Effector memory CD8-positive, alpha-beta T cell (primary cell): Measurements from ENCODE around the gene IL2RG.

Experiments
- ATAC-seq: fragments of 150-1000 bp; cut with Tn5 transposase; replicated peaks from 2 replicates; pipeline ENCODE4 v1.10.0; 2021; ENCODE audit warnings: mild to moderate bottlenecking, moderate library complexity
- DNase-seq, 3 experiments: peaks; one replicate each; pipeline ENCODE4 v3.0.0; 2021
- H3K27ac Mint-ChIP-seq, 2 donors: one replicate each; pipeline ENCODE4 v1.8.0; 2022; ENCODE audit warnings: mild to moderate bottlenecking in 2 of 2, mixed read lengths in 2 of 2, moderate library complexity in 2 of 2
- H3K27me3 Mint-ChIP-seq, 2 donors: one replicate each; pipeline ENCODE4 v1.8.0; 2022; ENCODE audit warnings: mixed read lengths in 2 of 2
- H3K36me3 Mint-ChIP-seq: one replicate; pipeline ENCODE4 v1.8.0; 2022; ENCODE audit warnings: mild to moderate bottlenecking, moderate library complexity, mixed read lengths; ENCODE audit not compliant: insufficient read depth
- H3K4me1 Mint-ChIP-seq, 2 donors: one replicate each; pipeline ENCODE4 v1.8.0; 2022; ENCODE audit warnings: low read depth in 2 of 2, mixed read lengths in 2 of 2
- H3K4me3 Mint-ChIP-seq, 2 donors: one replicate each; pipeline ENCODE4 v1.8.0; 2022; ENCODE audit warnings: mild to moderate bottlenecking in 2 of 2, mixed read lengths in 2 of 2, moderate library complexity in 2 of 2
- H3K9me3 Mint-ChIP-seq, 2 donors: one replicate each; pipeline ENCODE4 v1.8.0; 2022; ENCODE audit warnings: mixed read lengths in 2 of 2

Gene IL2RG

DNA sequence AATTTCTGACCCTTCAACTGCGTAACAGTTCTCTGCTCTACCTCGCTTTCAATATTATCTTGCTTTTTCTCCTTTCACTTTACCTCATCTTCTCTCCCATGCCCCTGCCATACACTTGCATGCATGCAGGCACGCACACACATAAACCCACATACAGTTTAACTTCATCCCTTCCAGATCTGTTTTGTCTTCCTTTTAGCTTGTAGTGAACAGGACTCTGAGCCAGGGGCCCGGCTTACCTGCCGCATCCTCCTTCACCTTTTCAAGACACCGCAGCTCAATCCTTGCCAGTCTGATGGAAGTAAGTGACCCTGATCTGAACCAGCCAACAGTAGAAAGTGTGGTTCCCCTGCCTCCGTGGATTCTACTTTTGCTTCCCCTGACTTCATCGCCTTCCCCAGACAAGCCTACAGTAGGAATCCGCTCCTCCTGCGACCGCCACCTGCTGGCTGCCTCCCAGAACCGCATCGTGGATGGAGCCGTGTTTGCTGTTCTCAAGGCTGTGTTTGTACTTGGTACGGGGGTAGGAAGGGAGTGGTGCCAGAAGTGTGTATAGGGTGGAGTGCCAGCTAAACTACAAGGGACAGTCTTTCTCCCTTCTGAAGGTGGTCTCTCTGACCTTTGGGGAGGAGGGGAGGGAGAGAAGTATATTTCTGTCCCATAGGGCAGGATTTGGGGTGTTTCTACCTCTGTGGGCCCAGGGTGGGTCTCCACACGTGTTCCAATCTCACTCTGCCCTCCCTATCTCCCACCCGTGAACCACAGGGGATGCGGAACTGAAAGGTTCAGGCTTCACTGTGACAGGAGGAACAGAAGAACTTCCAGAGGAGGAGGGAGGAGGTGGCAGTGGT is 17.8 kb upstream of the IL2RG start:
- no peaks in the 10 kb centered on the region for H3K9me3 Mint-ChIP-seq
- H3K27me3 Mint-ChIP-seq, result no peaks in the 10 kb centered on the region
- peak overlapping the region in 1 of 2 donors; percentile 37 for H3K4me3 Mint-ChIP-seq
- peaks cover 19 to 20% of the 10 kb centered on the region in 2 donors for H3K4me1 Mint-ChIP-seq
- H3K36me3 Mint-ChIP-seq, result peaks cover 48% of the 10 kb centered on the region
- ATAC-seq (peak; percentile 97), DNase-seq (peak; percentile 69 to 79 (median 72))
- peak overlapping the region; percentile 17 to 64 for H3K27ac Mint-ChIP-seq

DNA sequence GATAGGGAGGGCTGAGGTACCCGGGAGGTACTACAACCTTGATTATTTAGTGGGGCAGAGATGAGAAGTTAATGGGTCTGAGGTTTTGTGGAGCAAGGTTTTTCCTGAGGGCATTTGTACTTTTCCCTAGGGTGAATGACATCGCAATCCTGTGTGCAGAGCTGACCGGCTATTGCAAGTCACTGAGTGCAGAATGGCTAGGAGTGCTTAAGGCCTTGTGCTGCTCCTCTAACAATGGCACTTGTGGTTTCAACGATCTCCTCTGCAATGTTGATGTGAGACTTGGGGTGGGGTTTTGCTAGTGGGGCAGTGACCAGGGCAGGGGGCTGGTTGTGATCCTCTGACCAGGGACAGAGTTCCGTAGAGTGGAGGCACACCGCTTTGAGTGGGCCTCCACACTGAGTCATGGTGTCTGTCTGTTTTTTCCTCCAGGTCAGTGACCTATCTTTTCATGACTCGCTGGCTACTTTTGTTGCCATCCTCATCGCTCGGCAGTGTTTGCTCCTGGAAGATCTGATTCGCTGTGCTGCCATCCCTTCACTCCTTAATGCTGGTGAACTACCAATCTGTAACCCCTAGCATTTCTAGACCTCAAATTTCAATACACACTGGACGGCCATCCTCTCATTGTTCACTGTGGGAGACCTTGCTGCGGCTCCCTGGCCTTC is 16.9 kb upstream of the IL2RG start:
- Mint-ChIP-seq H3K27me3 (no peaks in the 10 kb centered on the region), H3K4me1 (peaks cover 19 to 23% of the 10 kb centered on the region in 2 donors), H3K9me3 (no peaks in the 10 kb centered on the region), H3K4me3 (no peak overlapping the region), H3K36me3 (peaks cover 51% of the 10 kb centered on the region), H3K27ac (peak overlapping the region; percentile 17 to 64)
- no peak for ATAC-seq
- DNase-seq, result no peak

DNA sequence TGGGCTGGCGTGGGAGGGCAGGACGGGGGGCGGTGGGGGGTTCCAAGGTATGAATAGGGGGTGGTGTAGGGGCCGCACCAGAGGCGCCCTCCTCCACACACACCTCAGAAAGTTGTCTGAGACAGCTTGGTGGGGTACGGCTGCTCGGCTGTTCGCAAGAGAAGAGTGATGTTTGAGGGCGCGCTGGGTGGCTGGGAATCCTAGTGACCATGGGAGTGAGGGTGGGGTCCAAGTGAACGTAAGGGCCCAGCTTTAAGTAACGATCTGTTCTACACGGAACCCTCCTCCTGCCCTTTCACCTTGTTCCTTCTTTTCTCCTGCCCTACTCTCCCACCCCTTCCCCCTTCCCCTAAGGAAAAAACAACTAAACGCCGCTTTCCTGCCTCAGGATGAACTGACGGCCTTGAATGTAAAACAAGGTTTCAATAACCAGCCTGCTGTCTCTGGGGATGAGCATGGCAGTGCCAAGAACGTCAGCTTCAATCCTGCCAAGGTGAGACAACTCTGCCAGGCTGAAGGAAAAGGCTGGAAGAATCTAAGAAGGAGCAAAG is 7.7 kb upstream of the IL2RG start:
- Mint-ChIP-seq H3K9me3 (no peaks in the 10 kb centered on the region), H3K4me1 (peaks cover 7 to 8% of the 10 kb centered on the region in 2 donors), H3K4me3 (peak overlapping the region; percentile 85 to 89), H3K27ac (peak overlapping the region; percentile 74 to 95), H3K27me3 (no peaks in the 10 kb centered on the region), H3K36me3 (peaks cover 15% of the 10 kb centered on the region)
- ATAC-seq (peak; percentile 18), DNase-seq (no peak)

DNA sequence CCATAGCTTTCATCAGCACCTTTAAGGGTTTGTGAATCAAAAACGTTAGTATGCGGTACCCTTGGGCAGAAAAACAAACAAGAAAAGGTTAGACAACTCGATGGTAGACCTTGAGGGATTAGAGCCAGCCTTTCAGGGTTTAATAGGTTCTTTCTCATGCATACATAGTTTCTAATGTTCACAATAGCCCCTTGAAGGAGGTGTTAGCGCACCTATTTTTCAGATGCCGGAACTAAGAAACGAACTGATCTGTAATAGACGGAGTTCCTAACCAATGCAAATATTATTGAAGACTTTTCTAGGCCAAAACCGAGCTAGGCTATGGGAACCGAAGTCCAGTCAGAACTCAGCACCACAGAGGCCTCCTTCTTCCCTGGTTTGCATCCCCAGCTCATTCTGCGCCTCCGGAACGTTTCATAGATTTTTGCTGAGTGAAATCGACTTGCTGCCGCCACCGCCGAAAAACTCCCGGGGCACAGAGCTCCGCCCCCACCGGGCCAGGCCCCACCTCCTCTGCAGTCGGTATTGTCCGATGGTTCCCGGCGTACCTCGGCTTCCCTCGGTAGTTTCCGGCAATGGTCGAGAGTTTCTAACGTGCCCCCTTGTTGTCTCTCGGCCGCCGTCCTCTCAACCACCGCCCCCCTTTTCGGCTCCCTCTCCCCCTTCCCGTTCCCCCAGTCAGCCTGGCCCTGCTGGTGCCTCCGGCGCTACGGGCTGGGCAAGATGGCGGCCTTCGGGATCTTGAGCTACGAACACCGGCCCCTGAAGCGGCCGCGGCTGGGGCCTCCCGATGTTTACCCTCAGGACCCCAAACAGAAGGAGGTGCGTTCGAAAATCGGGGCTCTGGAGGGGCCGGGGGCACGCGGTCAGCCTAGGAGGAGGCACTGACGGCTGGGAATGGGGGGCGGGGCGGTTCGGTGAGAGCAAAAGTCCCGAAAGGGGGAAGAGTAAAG is 6.9 kb upstream of the IL2RG start, which contains the start of gene MED12:
Gene MED12 (plus strand): TSS at position 565 of the 953 bp plus-strand sequence. CDS start 159 bp downstream, at position 724.
- Mint-ChIP-seq H3K27me3 (no peaks in the 10 kb centered on the region), H3K9me3 (no peaks in the 10 kb centered on the region), H3K36me3 (peaks cover 13% of the 10 kb centered on the region), H3K4me3 (peak within 1 kb of the TSS; percentile 85 to 89), H3K27ac (peak within 1 kb of the TSS; percentile 74 to 95), H3K4me1 (peaks cover 4 to 11% of the 10 kb centered on the region in 2 donors)
- DNase-seq, result peak; percentile 74 to 78 (median 77)
- ATAC-seq, result peak; percentile 94

DNA sequence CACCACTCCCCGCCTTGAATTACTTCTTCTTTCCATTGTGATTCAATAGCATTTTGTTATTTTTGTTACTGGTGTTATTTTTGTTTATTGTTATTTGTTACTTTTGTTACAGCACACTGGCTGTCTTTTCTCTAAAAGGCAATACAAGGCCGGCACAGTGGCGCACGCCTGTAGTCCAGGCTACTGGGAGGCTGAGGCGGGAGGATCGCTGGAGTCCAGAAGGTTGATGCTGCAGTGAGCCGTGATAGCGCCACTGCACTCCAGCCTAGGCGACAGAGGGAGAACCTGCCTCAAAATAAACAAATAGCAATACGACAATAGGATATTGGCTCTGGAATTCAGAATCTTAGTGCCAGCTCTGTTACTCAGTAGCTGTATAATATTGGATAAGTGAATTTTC is 6.0 kb upstream of the IL2RG start:
- peaks cover 6 to 14% of the 10 kb centered on the region in 2 donors for H3K4me1 Mint-ChIP-seq
- H3K36me3 Mint-ChIP-seq, result peaks cover 10% of the 10 kb centered on the region
- no peak for DNase-seq
- H3K27me3 Mint-ChIP-seq, result no peaks in the 10 kb centered on the region
- H3K27ac Mint-ChIP-seq, result no peak overlapping the region
- no peak for ATAC-seq
- H3K9me3 Mint-ChIP-seq, result no peaks in the 10 kb centered on the region
- H3K4me3 Mint-ChIP-seq, result no peak overlapping the region

DNA sequence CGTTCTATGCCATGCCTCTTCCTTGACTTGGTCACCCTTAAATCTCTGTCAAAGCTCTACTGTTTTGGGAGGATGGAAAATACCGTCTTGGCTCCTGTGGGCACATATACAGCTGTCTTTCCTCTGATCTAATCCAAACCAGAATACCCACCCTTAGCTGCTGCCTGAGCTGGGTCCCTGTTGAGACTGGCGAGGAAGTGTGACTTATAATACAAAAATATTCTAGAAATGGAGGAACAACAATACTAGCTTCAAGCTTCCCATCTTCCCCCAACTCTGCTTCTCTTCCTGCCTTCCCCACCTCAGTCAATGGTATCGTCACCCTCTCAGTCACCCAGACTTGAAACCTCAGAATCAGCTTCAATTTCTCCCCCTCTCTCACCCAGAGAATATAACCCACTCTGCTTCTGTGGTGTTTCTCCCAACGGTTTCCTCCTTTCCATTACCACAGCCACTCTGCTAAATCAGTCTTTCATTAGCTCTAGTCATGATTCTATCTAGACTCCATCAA is 599 bp upstream of the IL2RG start:
- Mint-ChIP-seq H3K4me3 (peak overlapping the region; percentile 94), H3K9me3 (no peaks in the 10 kb centered on the region), H3K27ac (peak overlapping the region; percentile 98 to 100), H3K27me3 (no peaks in the 10 kb centered on the region), H3K36me3 (peaks cover 49% of the 10 kb centered on the region), H3K4me1 (peaks cover 31 to 47% of the 10 kb centered on the region in 2 donors)
- ATAC-seq (peak; percentile 45), DNase-seq (peak in 1 of 3 experiments; percentile 35)

DNA sequence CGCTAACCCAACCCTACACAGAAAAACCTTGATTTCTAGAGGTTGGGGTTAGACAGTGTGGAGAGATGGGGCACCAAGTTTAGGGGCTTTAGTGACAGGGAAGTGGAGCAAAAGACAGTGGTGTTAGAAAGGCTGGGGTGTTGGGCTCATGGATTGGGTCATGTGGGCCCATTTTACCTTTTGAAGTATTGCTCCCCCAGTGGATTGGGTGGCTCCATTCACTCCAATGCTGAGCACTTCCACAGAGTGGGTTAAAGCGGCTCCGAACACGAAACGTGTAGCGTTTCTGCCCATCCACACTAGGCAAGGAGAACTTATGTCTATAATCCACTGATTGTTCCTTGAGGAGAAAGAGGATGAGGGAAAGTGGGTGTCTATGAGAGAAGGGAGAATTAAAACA is 2.3 kb downstream of the IL2RG start:
- peak; percentile 12 for ATAC-seq
- Mint-ChIP-seq H3K36me3 (peaks cover 70% of the 10 kb centered on the region), H3K27ac (peak overlapping the region; percentile 98 to 100), H3K4me3 (peak overlapping the region; percentile 94), H3K27me3 (no peaks in the 10 kb centered on the region), H3K4me1 (peaks cover 53 to 70% of the 10 kb centered on the region in 2 donors), H3K9me3 (no peaks in the 10 kb centered on the region)
- no peak for DNase-seq

DNA sequence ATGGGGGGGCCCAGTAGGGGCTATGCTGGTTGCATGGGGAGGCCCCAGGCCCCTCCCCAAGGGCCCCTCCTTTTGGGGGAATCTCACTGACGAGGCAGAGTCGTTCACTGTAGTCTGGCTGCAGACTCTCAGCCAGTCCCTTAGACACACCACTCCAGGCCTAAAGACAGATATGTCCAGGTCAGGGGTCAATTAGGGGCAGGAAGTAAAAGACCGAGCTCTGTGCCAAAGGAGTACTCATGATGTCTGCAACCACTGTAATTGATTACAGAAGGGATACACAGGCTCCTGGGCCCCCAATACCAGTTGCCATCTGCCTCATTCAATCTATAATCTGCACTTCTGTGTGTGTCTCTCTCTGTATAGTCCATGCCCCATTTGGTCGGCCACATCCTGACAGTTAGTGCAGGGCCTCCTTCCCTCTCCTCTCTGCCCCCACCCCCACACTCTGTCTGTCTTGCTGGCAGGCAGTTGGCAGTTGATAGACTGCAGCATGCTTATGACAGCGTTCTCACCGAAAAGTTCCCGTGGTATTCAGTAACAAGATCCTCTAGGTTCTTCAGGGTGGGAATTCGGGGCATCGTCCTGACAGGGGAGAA is 3.5 kb downstream of the IL2RG start:
- Mint-ChIP-seq H3K4me1 (peaks cover 56 to 82% of the 10 kb centered on the region in 2 donors), H3K9me3 (no peaks in the 10 kb centered on the region), H3K27ac (peak overlapping the region; percentile 98 to 100), H3K27me3 (no peaks in the 10 kb centered on the region), H3K4me3 (peak overlapping the region; percentile 94), H3K36me3 (peaks cover 82% of the 10 kb centered on the region)
- DNase-seq (peak in 1 of 3 experiments; percentile 31), ATAC-seq (peak; percentile 27)

DNA sequence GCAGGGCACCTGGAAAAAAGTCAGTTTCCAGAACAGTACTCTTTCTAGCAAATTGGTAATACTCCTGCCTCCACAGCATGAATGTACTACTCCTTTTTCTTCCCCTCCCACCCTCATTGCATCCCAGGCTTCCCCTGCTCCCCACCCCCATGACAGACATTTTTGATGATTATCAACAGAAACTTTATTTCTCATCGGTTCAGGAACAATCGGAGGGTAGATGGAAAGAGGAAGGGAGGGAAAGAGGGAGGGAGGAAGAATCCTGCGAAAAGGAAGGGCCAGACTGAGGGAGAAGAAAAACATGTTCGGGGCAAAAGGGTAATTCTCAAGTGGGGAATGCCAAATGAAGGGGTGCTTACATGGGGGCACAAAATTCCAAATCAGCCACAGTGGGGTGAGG is 4.1 kb downstream of the IL2RG start:
- peak overlapping the region; percentile 98 to 100 for H3K27ac Mint-ChIP-seq
- H3K9me3 Mint-ChIP-seq, result no peaks in the 10 kb centered on the region
- H3K27me3 Mint-ChIP-seq, result no peaks in the 10 kb centered on the region
- ATAC-seq (no peak), DNase-seq (no peak)
- peaks cover 87% of the 10 kb centered on the region for H3K36me3 Mint-ChIP-seq
- peaks cover 56 to 84% of the 10 kb centered on the region in 2 donors for H3K4me1 Mint-ChIP-seq
- peak overlapping the region; percentile 94 for H3K4me3 Mint-ChIP-seq

DNA sequence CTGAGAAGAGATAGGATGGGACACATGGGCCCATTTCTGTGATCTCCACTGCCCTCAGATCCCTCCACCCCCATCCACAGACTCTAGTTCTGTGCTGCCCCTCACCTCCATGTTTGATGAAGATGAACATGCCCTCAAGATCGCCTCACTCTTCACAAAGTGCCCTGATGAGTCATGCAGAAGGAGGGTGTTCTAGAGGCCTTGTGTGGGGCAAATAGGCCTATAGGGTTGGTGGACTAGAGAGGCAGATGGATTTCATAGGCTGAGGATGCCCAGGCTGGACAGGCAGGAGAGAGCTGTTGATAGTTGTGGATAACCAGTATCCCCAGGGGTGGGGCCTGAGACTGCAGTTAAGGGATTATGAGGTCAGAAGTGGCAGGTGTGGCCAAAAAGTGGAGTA is 5.0 kb downstream of the IL2RG start, which contains the start of gene CXorf65:
Gene CXorf65 (minus strand): TSS at position 314 of the 400 bp plus-strand sequence. CDS start 184 bp downstream, at position 130.
- no peaks in the 10 kb centered on the region for H3K27me3 Mint-ChIP-seq
- peaks cover 57 to 77% of the 10 kb centered on the region in 2 donors for H3K4me1 Mint-ChIP-seq
- no peaks in the 10 kb centered on the region for H3K9me3 Mint-ChIP-seq
- H3K27ac Mint-ChIP-seq, result peak within 1 kb of the TSS; percentile 98 to 100
- peak within 1 kb of the TSS; percentile 94 for H3K4me3 Mint-ChIP-seq
- DNase-seq (no peak), ATAC-seq (no peak)
- peaks cover 86% of the 10 kb centered on the region for H3K36me3 Mint-ChIP-seq

DNA sequence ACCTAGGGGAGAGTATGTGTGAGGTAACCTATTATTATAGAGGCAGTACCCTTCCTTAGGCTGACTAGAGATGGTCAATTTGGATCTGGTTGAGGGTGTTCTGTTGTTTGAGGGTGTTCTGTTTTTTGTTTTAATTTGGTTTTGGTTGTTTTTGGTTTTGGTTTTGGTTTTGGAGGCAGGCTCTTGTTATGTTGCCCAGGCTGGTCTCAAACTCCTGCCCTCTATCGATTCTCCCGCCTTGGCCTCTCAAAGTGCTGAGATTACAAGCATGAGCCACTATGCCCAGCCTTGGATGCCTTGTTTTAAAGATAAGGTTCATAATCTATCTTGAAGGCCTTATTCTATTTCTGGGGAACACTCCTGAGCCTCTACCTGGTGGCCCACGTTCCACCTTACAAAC is 5.7 kb downstream of the IL2RG start:
- no peak for DNase-seq
- no peaks in the 10 kb centered on the region for H3K27me3 Mint-ChIP-seq
- H3K4me1 Mint-ChIP-seq, result peaks cover 62 to 77% of the 10 kb centered on the region in 2 donors
- H3K4me3 Mint-ChIP-seq, result peak overlapping the region; percentile 77 to 94
- no peak for ATAC-seq
- peaks cover 86% of the 10 kb centered on the region for H3K36me3 Mint-ChIP-seq
- peak overlapping the region; percentile 91 to 98 for H3K27ac Mint-ChIP-seq
- H3K9me3 Mint-ChIP-seq, result no peaks in the 10 kb centered on the region
